H9 (cell line): Measurements from ENCODE around the gene ZNF831. TPM values are rescaled to one million over a fixed set of nuclear protein-coding genes. Genes with fewer than 3 reads are reported as not detected.

ENCODE experiments used
- DNase-seq: peaks from one replicate; pipeline ENCODE4 v3.0.0-alpha.2; 2017
- H2AFZ ChIP-seq: one replicate; pipeline ENCODE4 v1.6.1; 2013; ENCODE audit warnings: mild to moderate bottlenecking, low read length, control low read depth, moderate library complexity
- H2AK5ac ChIP-seq: 2 replicates; pipeline ENCODE4 v1.6.1; 2013; ENCODE audit warnings: low read length, control low read depth, mixed read lengths; ENCODE audit not compliant: insufficient read length
- H2BK120ac ChIP-seq: one replicate; pipeline ENCODE4 v1.6.1; 2013; ENCODE audit warnings: low read depth, mild to moderate bottlenecking, low read length, control low read depth, inconsistent platforms; ENCODE audit not compliant: poor library complexity, severe bottlenecking
- H2BK12ac ChIP-seq: 2 replicates; pipeline ENCODE4 v1.6.1; 2013; ENCODE audit warnings: low read length, control low read depth, mixed read lengths, low read depth; ENCODE audit not compliant: insufficient read length
- H2BK15ac ChIP-seq: 2 replicates; pipeline ENCODE4 v1.6.1; 2013; ENCODE audit warnings: low read depth, low read length, control low read depth
- H2BK20ac ChIP-seq: one replicate; pipeline ENCODE4 v1.6.1; 2013; ENCODE audit warnings: low read depth, mild to moderate bottlenecking, low read length, control low read depth, inconsistent platforms; ENCODE audit not compliant: poor library complexity, severe bottlenecking
- H2BK5ac ChIP-seq: 2 replicates; pipeline ENCODE4 v1.6.1; 2013; ENCODE audit warnings: low read length, control low read depth, mixed read lengths; ENCODE audit not compliant: insufficient read length
- H3K14ac ChIP-seq: 2 replicates; pipeline ENCODE4 v1.6.1; 2013; ENCODE audit warnings: low read length, control low read depth; ENCODE audit not compliant: insufficient read depth
- H3K18ac ChIP-seq: 2 replicates; pipeline ENCODE4 v1.6.1; 2013; ENCODE audit warnings: low read depth, mild to moderate bottlenecking, mixed read lengths, low read length, control low read depth; ENCODE audit not compliant: insufficient read length
- H3K23ac ChIP-seq: 2 replicates; pipeline ENCODE4 v1.6.1; 2013; ENCODE audit warnings: low read length, control low read depth, mixed read lengths, low read depth; ENCODE audit not compliant: insufficient read length
- H3K23me2 ChIP-seq: 2 replicates; pipeline ENCODE4 v1.6.1; 2013; ENCODE audit warnings: low read depth, mild to moderate bottlenecking, mixed read lengths, low read length, control low read depth; ENCODE audit not compliant: insufficient read length, poor library complexity, severe bottlenecking
- H3K27ac ChIP-seq: 2 replicates; pipeline ENCODE4 v1.5.1; 2013; ENCODE audit warnings: low read length, control low read depth, mixed read lengths, low read depth; ENCODE audit not compliant: insufficient read length
- H3K27me3 ChIP-seq: 2 replicates; pipeline ENCODE4 v1.6.1; 2013; ENCODE audit warnings: low read length, control low read depth, inconsistent platforms; ENCODE audit not compliant: insufficient read depth
- H3K4ac ChIP-seq: 2 replicates; pipeline ENCODE4 v1.6.1; 2013; ENCODE audit warnings: low read depth, mild to moderate bottlenecking, control low read depth, inconsistent platforms, low read length, moderate library complexity
- H3K4me1 ChIP-seq: 2 replicates; pipeline ENCODE4 v1.6.1; 2013; ENCODE audit warnings: low read length, control low read depth, inconsistent platforms; ENCODE audit not compliant: insufficient read depth
- H3K4me2 ChIP-seq: 2 replicates; pipeline ENCODE4 v1.6.1; 2013; ENCODE audit warnings: low read length, control low read depth, mixed read lengths; ENCODE audit not compliant: insufficient read length, insufficient read depth
- H3K56ac ChIP-seq: 2 replicates; pipeline ENCODE4 v1.6.1; 2013; ENCODE audit warnings: low read depth, mild to moderate bottlenecking, mixed read lengths, low read length, control low read depth; ENCODE audit not compliant: insufficient read length
- H3K79me1 ChIP-seq: 2 replicates; pipeline ENCODE4 v1.6.1; 2013; ENCODE audit warnings: low read depth, mild to moderate bottlenecking, moderate library complexity, low read length, control low read depth, inconsistent platforms; ENCODE audit not compliant: insufficient read depth, poor library complexity, severe bottlenecking
- H3K79me2 ChIP-seq: 2 replicates; pipeline ENCODE4 v1.6.1; 2013; ENCODE audit warnings: low read length, control low read depth, inconsistent platforms; ENCODE audit not compliant: insufficient read depth
- H3K9ac ChIP-seq: 2 replicates; pipeline ENCODE4 v1.6.1; 2013; ENCODE audit warnings: low read length, control low read depth, mixed read lengths; ENCODE audit not compliant: insufficient read length; ENCODE audit errors: extremely low read depth
- H3K9me3 ChIP-seq: one replicate; pipeline ENCODE4 v1.6.1; 2013; ENCODE audit warnings: low read depth, low read length, inconsistent platforms; ENCODE audit not compliant: control insufficient read depth
- H3T11ph ChIP-seq: one replicate; pipeline ENCODE4 v1.6.1; 2013; ENCODE audit warnings: mild to moderate bottlenecking, low read length, control low read depth, inconsistent platforms
- H4K20me1 ChIP-seq: one replicate; pipeline ENCODE4 v1.6.1; 2013; ENCODE audit not compliant: control insufficient read depth, insufficient read length, insufficient read depth
- H4K5ac ChIP-seq: 2 replicates; pipeline ENCODE4 v1.6.1; 2013; ENCODE audit warnings: low read depth, mild to moderate bottlenecking, mixed read lengths, low read length, control low read depth; ENCODE audit not compliant: insufficient read length
- H4K8ac ChIP-seq: replicated peaks from 2 replicates; pipeline ENCODE4 v1.6.1; 2013; ENCODE audit warnings: low read length, control low read depth, mixed read lengths, low read depth; ENCODE audit not compliant: insufficient read length
- H4K91ac ChIP-seq: 2 replicates; pipeline ENCODE4 v1.6.1; 2013; ENCODE audit warnings: low read depth, mild to moderate bottlenecking, moderate library complexity, mixed read lengths, low read length, control low read depth; ENCODE audit not compliant: insufficient read length
- H3K27ac Mint-ChIP-seq, 3 experiments: 2 replicates in 2 of 3; 3 replicates in 1 of 3; pipeline ENCODE4 v1.8.0; 2020 to 2021; ENCODE audit warnings: mixed read lengths in 3 of 3, mild to moderate bottlenecking in 1 of 3, moderate library complexity in 1 of 3
- H3K27me3 Mint-ChIP-seq: 2 replicates; pipeline ENCODE4 v1.8.0; 2021; ENCODE audit warnings: low read depth, mild to moderate bottlenecking, moderate library complexity, mixed read lengths
- H3K36me3 Mint-ChIP-seq, 3 experiments: 2 replicates in 2 of 3; 3 replicates in 1 of 3; pipeline ENCODE4 v1.8.0; 2020 to 2021; ENCODE audit warnings: low read depth in 3 of 3, mixed read lengths in 3 of 3; ENCODE audit not compliant: insufficient read depth in 1 of 3
- H3K4me1 Mint-ChIP-seq, 2 experiments: 2 replicates each; pipeline ENCODE4 v1.8.0; 2020; ENCODE audit warnings: mixed read lengths in 2 of 2
- H3K4me3 Mint-ChIP-seq, 2 experiments: 2 replicates in 1 of 2; 3 replicates in 1 of 2; pipeline ENCODE4 v1.8.0; 2020 to 2021; ENCODE audit warnings: mild to moderate bottlenecking in 2 of 2, mixed read lengths in 2 of 2, moderate library complexity in 1 of 2
- H3K9me3 Mint-ChIP-seq, 2 experiments: 2 replicates in 1 of 2; 3 replicates in 1 of 2; pipeline ENCODE4 v1.8.0; 2020; ENCODE audit warnings: mild to moderate bottlenecking in 2 of 2, mixed read lengths in 2 of 2, moderate library complexity in 1 of 2
- CTCF ChIP-seq: fragments of 200-600 bp; sonication (generic); conservative IDR thresholded peaks from 3 replicates; pipeline ENCODE4 v1.8.0; 2021; ENCODE audit warnings: antibody characterized with exemption, mild to moderate bottlenecking
- WGBS: extraction: QIAGEN DNeasy Blood & Tissue Kit; methylation state at CpG from one replicate; pipeline ENCODE4 v1.1.7; 2013; ENCODE audit warnings: missing lambda C conversion rate, low lambda C conversion rate, mixed read lengths; ENCODE audit not compliant: insufficient read length; ENCODE audit errors: extremely low coverage; 5-methylcytosine and 5-hydroxymethylcytosine counted together
- total RNA-seq: library from RNA; stranded (reverse); gene quantifications from 2 replicates; pipeline ENCODE4 v1.2.1, GENCODE V29; 2021

The ZNF831 gene
- total RNA-seq, 1 experiment from 2014 or later: not detected

GRCh38 chr20:59127839-59128238 is 35.8 kb upstream of the ZNF831 start:
- H2AFZ ChIP-seq: no peak overlapping the region
- H3K36me3 Mint-ChIP-seq: peaks cover 0 to 6% (median 0%) of the 10 kb centered on the region in 3 experiments; a peak in 3 of 7 replicates
- no peak for TF ChIP-seq CTCF

More at GRCh38 chr20:59127839-59128238, 35.8 kb upstream of the ZNF831 start:
- Histone ChIP-seq H2BK20ac (no peak overlapping the region), H3T11ph (no peak overlapping the region), H3K18ac (no peak overlapping the region), H3K79me2 (no peaks in the 10 kb centered on the region), H3K4me1 (peaks cover 7% of the 10 kb centered on the region; the same call in 1 of the 2 replicates), H2AK5ac (no peak overlapping the region), H2BK12ac (no peak overlapping the region), H2BK15ac (no peak overlapping the region), H3K23me2 (no peaks in the 10 kb centered on the region), H3K56ac (no peak overlapping the region), H4K20me1 (no peaks in the 10 kb centered on the region), H4K8ac (no peak overlapping the region), H3K27ac (no peak overlapping the region), H3K9me3 (no peaks in the 10 kb centered on the region), H4K5ac (no peak overlapping the region), H2BK5ac (no peak overlapping the region), H3K4me2 (no peak overlapping the region), H3K9ac (no peak overlapping the region), H3K4ac (no peak overlapping the region), H3K23ac (no peak overlapping the region), H3K79me1 (no peaks in the 10 kb centered on the region), H3K27me3 (no peaks in the 10 kb centered on the region), H4K91ac (no peak overlapping the region), H2BK120ac (no peak overlapping the region), H3K14ac (no peak overlapping the region)
- DNase-seq: no peak
- Mint-ChIP-seq H3K27ac (no peak overlapping the region), H3K27me3 (peaks cover 4% of the 10 kb centered on the region), H3K4me3 (no peak overlapping the region), H3K9me3 (peaks cover 0 to 3% of the 10 kb centered on the region in 2 experiments; a peak in 2 of 5 replicates), H3K4me1 (peaks cover 30 to 36% of the 10 kb centered on the region in 2 experiments)
- WGBS: no CpG with 5 or more reads among the region's 6 CpGs
